Fibroblast of pulmonary artery (primary cell): ENCODE measurements around the gene NEK11.

Source experiments
- DNase-seq: peaks from one replicate; pipeline ENCODE4 v3.0.0-alpha.2; 2010; ENCODE audit warnings: low read depth
- H3K4me3 ChIP-seq: replicated peaks from 2 replicates; pipeline ENCODE4 v1.5.1; 2011; ENCODE audit warnings: low read depth, mild to moderate bottlenecking, control low read depth, low read length, moderate library complexity
- TF ChIP-seq, protein P1 (sequence below): IDR thresholded peaks from 2 replicates; pipeline ENCODE4 v1.5.1; 2011; ENCODE audit warnings: mild to moderate bottlenecking, control low read depth, low read length, inconsistent platforms; ENCODE audit errors: missing control alignments

Gene NEK11

DNA sequence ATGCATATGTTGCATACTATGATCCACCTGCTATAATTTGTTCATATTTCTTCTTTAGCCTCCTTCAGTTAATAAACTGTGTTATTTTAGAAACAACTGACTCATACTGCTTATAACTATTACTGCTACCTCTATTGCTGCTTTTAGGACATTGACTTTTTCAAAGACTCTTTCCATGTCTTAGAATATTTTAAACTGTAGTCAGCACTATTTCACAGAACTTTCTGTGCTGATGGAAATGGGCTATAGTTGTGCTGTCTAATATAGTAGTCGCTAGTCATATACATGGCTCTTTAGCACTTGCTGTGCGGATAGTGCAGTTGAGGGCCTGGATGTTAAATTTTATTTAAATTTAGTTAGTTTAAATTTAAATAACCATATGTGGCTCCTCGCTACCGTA is 55.6 kb downstream of the NEK11 start:
- H3K4me3 ChIP-seq = no peak overlapping the region
- TF ChIP-seq, protein P1, sequence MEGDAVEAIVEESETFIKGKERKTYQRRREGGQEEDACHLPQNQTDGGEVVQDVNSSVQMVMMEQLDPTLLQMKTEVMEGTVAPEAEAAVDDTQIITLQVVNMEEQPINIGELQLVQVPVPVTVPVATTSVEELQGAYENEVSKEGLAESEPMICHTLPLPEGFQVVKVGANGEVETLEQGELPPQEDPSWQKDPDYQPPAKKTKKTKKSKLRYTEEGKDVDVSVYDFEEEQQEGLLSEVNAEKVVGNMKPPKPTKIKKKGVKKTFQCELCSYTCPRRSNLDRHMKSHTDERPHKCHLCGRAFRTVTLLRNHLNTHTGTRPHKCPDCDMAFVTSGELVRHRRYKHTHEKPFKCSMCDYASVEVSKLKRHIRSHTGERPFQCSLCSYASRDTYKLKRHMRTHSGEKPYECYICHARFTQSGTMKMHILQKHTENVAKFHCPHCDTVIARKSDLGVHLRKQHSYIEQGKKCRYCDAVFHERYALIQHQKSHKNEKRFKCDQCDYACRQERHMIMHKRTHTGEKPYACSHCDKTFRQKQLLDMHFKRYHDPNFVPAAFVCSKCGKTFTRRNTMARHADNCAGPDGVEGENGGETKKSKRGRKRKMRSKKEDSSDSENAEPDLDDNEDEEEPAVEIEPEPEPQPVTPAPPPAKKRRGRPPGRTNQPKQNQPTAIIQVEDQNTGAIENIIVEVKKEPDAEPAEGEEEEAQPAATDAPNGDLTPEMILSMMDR = no peak
- no peak for DNase-seq

DNA sequence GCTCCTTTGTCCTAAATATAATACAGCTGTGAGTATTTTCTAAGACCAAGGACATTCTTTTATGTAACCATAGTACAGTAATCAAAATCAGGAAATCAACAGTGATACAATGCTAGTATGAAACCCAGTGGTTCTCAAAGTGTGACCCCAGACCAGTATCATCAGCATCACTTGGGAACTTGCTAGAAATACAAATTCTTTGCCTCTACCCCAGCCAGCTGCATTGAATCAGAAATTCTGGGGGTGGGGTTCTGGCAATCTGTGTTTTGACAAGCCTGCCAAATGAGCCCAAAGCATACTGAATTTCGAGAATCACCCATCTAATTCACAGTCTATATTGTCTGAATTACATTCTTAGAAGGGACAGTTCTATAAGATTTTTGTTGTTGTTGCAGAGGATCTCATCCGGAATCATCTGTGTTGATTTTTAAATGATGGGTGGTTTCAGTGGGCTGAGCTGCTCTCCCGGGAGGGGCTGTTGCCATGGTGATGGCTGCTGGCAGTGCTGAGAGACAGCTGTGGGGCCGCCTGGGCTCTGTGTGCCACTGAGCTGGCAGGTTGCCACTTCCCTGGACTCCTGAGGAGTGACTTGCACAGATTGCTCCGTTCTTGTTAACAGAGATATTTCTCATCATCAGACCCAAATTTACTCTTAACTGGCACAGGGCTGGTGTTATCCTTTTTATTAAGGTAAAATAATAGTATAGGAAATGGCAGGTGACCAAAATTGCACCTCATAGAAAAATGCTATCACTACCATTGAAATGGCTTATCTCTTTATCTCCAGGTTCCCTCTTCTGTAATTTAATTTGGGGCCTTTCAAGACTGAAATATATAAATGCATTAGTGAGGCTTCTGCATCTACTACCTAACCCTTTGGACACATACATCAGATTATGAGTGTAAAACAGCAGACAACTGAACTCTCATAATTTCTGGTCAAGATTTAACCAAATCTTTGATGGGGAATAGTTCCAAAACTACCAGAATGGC is 56.5 kb downstream of the NEK11 start:
- H3K4me3 ChIP-seq = no peak overlapping the region
- peak; percentile 40 for DNase-seq
- TF ChIP-seq, protein P1 = no peak

- no peak for DNase-seq
- TF ChIP-seq, protein P1 = no peak
- no peak overlapping the region for H3K4me3 ChIP-seq
These were observed 65.1 kb downstream of the NEK11 start for GRCh38 chr3:131091768-131092167.

- DNase-seq = peak; percentile 28
- no peak overlapping the region for H3K4me3 ChIP-seq
- TF ChIP-seq, protein P1 = no peak
These were observed 81.2 kb downstream of the NEK11 start for GRCh38 chr3:131107637-131108433.

DNA sequence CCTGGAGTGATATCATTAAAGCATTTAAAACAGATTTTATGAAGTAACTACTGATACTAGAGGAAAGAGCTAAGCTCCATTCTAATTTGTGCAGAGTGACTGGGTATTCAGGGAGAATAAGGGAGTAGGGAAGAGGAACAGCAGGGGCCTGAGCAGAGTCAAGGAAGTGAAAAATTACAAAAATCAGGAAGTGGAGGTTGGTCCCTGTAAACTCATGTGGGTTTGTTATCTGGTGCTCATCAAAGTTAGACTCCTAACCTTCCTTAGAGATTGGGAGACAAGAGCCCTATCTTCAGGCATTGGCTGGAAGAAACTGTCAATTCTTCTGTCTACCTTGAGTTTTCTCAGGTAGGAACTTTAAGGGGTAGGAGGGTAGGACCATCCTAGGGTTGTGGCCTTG is 82.5 kb downstream of the NEK11 start:
- H3K4me3 ChIP-seq = no peak overlapping the region
- no peak for DNase-seq
- TF ChIP-seq, protein P1 = no peak

DNA sequence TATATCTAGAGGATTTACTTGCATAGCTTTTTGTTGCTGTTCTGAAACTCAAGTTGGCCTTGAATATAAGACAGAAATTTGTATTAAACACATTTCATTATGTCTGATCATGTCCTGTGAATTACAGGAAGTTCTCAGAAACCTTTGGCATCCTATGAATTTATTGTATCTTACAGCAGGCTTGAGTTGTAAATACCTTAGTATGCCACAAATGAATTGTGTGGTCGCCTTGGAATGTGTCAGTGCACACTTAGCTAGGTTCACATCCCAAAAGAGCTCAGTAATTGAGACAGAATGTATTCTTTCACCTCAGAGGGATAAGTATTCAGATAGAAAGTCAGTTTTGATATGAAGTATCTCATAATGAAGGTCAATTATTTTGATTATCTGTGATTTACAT is 83.4 kb downstream of the NEK11 start:
- TF ChIP-seq, protein P1 = no peak
- peak; percentile 74 for DNase-seq
- no peak overlapping the region for H3K4me3 ChIP-seq
